GM19023 (cell line): ENCODE results near the gene KLF17.

Source experiments
- ATAC-seq: cut with Tn5 transposase; IDR thresholded peaks from one replicate; pipeline ENCODE4 v1.9.1; 2021; ENCODE audit warnings: mild to moderate bottlenecking, moderate library complexity; ENCODE audit not compliant: unreplicated experiment

Gene KLF17

GRCh38 chr1:44151332-44151731, 32.7 kb downstream of the KLF17 start:
- no peak for ATAC-seq

- no peak for ATAC-seq
Measured at GRCh38 chr1:44151808-44152207, 33.2 kb downstream of the KLF17 start.

GRCh38 chr1:44152692-44153091, 34.1 kb downstream of the KLF17 start:
- ATAC-seq: no peak

GRCh38 chr1:44154049-44154448, 35.4 kb downstream of the KLF17 start:
- no peak for ATAC-seq

GRCh38 chr1:44157903-44158302, 39.3 kb downstream of the KLF17 start:
- no peak for ATAC-seq

GRCh38 chr1:44158871-44159270, 40.2 kb downstream of the KLF17 start:
- no peak for ATAC-seq

GRCh38 chr1:44161546-44161945, 42.9 kb downstream of the KLF17 start:
- ATAC-seq: no peak

GRCh38 chr1:44168520-44169098, 50.0 kb downstream of the KLF17 start:
- ATAC-seq: no peak

GRCh38 chr1:44170281-44170823, 51.7 kb downstream of the KLF17 start:
- ATAC-seq: no peak

GRCh38 chr1:44174630-44175029, 56.0 kb downstream of the KLF17 start:
- no peak for ATAC-seq
